Measurements from ENCODE around the gene CDKN2AIPNL. TPM values are rescaled to one million over a fixed set of nuclear protein-coding genes. Genes with fewer than 3 reads are reported as not detected.
"Not testable (repeated sequence)": the region's sequence is repeated elsewhere in the genome, so short reads cannot be mapped to it uniquely, and the experiment has no call there.

CDKN2AIPNL gene
- total RNA-seq, 2 donors from 2014 or later: 14.5 to 26.3 TPM

GRCh38 chr5:134387443-134387842 is 24.2 kb downstream of the CDKN2AIPNL start:
- no peak for TF ChIP-seq CTCF (IDR thresholded peaks at IDR 0.05)
- intact Hi-C loops (cut with DNase I): no loop called here
- H3K9me3 ChIP-seq: no peaks in the 10 kb centered on the region
- H3K4me1 ChIP-seq: no peaks in the 10 kb centered on the region
- H3K27me3 ChIP-seq: no peaks in the 10 kb centered on the region
- no peak for DNase-seq
- H3K27ac ChIP-seq: no peak overlapping the region
- H3K9ac ChIP-seq (ENCODE audit: low read depth in 2 of 2, low read length in 2 of 2): no peak overlapping the region
- H3K4me3 ChIP-seq: no peak overlapping the region
- H3K36me3 ChIP-seq: peaks cover 36% of the 10 kb centered on the region

GRCh38 chr5:134383980-134384697 is 27.5 kb downstream of the CDKN2AIPNL start:
- Histone ChIP-seq H3K36me3 (peaks cover 46% of the 10 kb centered on the region), H3K4me1 (no peaks in the 10 kb centered on the region), H3K9me3 (no peaks in the 10 kb centered on the region), H3K9ac (ENCODE audit: low read depth in 2 of 2, low read length in 2 of 2) (no peak overlapping the region), H3K27me3 (no peaks in the 10 kb centered on the region), H3K4me3 (no peak overlapping the region), H3K27ac (no peak overlapping the region)
- intact Hi-C loops (cut with DNase I): no loop called here
- DNase-seq: no peak
- TF ChIP-seq CTCF (IDR thresholded peaks at IDR 0.05): no peak

- H3K9ac ChIP-seq (ENCODE audit: low read depth in 2 of 2, low read length in 2 of 2); H3K4me1 ChIP-seq; H3K9me3 ChIP-seq; H3K4me3 ChIP-seq; H3K27me3 ChIP-seq; DNase-seq; intact Hi-C loops (cut with DNase I); H3K27ac ChIP-seq: not testable (repeated sequence)
- peaks cover 39% of the 10 kb centered on the region for H3K36me3 ChIP-seq
Observed at GRCh38 chr5:134382204-134382603, 29.5 kb downstream of the CDKN2AIPNL start.

- intact Hi-C loops (cut with DNase I): no loop called here
- TF ChIP-seq CTCF (IDR thresholded peaks at IDR 0.05): no peak
- no peaks in the 10 kb centered on the region for H3K27me3 ChIP-seq
- H3K36me3 ChIP-seq: peaks cover 35% of the 10 kb centered on the region
- no peak for DNase-seq
- no peak overlapping the region for H3K9ac ChIP-seq (ENCODE audit: low read depth in 2 of 2, low read length in 2 of 2)
- no peak overlapping the region for H3K27ac ChIP-seq
- no peaks in the 10 kb centered on the region for H3K9me3 ChIP-seq
- no peaks in the 10 kb centered on the region for H3K4me1 ChIP-seq
- no peak overlapping the region for H3K4me3 ChIP-seq
Observed at GRCh38 chr5:134380346-134380745, 31.3 kb downstream of the CDKN2AIPNL start.

- H3K27me3 ChIP-seq: no peaks in the 10 kb centered on the region
- no peaks in the 10 kb centered on the region for H3K36me3 ChIP-seq
- no peak for TF ChIP-seq CTCF (IDR thresholded peaks at IDR 0.05)
- no peaks in the 10 kb centered on the region for H3K9me3 ChIP-seq
- intact Hi-C loops (cut with DNase I): loop anchor here (10.0 kb wide), 1 partner anchor 151 kb away; the partner anchor contains the start of gene JADE2
- H3K4me3 ChIP-seq: no peak overlapping the region
- no peak for DNase-seq
- peaks cover 3% of the 10 kb centered on the region for H3K4me1 ChIP-seq
- H3K9ac ChIP-seq (ENCODE audit: low read depth in 2 of 2, low read length in 2 of 2): no peak overlapping the region
- no peak overlapping the region for H3K27ac ChIP-seq
Observed at GRCh38 chr5:134374232-134374631, 37.4 kb downstream of the CDKN2AIPNL start.

GRCh38 chr5:134373633-134374032 is 38.0 kb downstream of the CDKN2AIPNL start:
- DNase-seq; H3K9ac ChIP-seq (ENCODE audit: low read depth in 2 of 2, low read length in 2 of 2); H3K4me1 ChIP-seq; H3K36me3 ChIP-seq; H3K4me3 ChIP-seq; H3K27me3 ChIP-seq; H3K27ac ChIP-seq; H3K9me3 ChIP-seq: not testable (repeated sequence)
- intact Hi-C loops (cut with DNase I): loop anchor here (10.0 kb wide), 1 partner anchor 151 kb away; the partner anchor contains the start of gene JADE2

Measured in colonic mucosa (tissue), 4 donors.